Right renal pelvis (tissue), 4 donors: ENCODE results near the gene ERC2. TPM values are rescaled to one million over a fixed set of nuclear protein-coding genes. Genes with fewer than 3 reads are reported as not detected.

ENCODE experiments used
- DNase-seq, 4 donors: peaks; one replicate each; pipeline ENCODE4 v3.0.0-alpha.2; 2013; ENCODE audit warnings: low read depth in 4 of 4, low spot score in 3 of 4, missing footprints in 1 of 4
- polyA plus RNA-seq, 4 donors: library from polyadenylated mRNA; unstranded; fragments of 120-200 nt; gene quantifications; one replicate each; pipeline ENCODE4 v1.2.1, GENCODE V29; 2013; ENCODE audit not compliant: insufficient read length in 4 of 4

The ERC2 gene
- polyA plus RNA-seq, 4 donors = 2.3 to 3.4 (median 3.0) TPM

DNA sequence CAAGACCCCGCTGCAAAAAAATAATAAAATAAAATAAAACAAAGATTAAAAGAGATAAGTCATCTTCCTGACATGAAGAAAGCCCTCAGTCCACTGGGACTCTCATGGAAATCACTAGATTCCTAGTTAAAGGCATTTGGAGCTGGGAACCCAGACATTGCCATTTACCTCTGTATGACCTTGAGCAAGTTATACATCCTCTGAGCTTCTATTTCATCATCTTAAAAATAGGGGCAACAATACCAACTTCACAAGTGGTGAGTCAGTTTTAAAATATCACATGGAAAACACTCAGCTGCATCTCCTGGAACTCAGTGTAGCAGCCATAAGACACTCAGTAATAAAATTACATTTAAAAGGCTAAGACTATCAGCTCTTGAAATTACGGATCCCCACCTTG is 334.8 kb downstream of the ERC2 start:
- DNase-seq = no peak

DNA sequence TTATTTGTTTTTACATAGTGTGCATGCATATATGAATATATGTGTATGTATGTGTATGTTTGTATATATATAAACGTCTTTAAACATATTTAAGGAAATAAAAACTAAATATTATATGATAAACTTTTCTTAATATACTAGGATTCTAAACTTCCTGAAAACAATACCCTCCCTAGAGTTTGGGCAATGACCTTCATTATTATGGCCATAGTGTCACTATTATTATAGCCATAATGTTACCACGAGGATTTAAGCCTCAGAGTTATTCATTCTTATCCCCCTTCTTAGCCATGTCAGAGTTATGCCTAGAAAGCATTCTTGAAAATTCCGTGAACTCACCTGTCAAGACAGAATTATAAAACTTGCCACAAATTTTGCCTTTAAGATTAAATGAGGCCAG is 335.5 kb downstream of the ERC2 start:
- no peak for DNase-seq

- no peak for DNase-seq
These were observed 336.2 kb downstream of the ERC2 start for GRCh38 chr3:56131974-56132590.

DNA sequence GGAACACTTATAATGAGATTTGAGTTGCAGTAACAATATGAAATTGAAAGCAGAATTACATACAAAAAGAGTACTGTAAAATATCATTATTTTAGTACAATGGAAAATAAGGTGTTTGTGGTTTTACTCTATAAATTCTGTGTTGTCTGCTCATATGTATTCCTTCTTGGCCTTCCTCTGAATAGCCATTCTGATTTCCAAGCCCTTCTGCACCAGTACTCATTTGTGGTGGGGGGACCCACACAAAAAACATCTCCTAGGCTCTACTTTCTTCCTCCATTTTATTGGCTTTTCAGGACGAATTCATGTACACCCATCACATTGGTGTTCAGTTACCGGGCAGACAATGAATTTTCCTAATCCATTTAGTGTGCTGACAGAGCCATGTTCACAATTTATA is 338.2 kb downstream of the ERC2 start:
- no peak for DNase-seq

GRCh38 chr3:56126632-56127031 is 341.6 kb downstream of the ERC2 start:
- DNase-seq = no peak

DNA sequence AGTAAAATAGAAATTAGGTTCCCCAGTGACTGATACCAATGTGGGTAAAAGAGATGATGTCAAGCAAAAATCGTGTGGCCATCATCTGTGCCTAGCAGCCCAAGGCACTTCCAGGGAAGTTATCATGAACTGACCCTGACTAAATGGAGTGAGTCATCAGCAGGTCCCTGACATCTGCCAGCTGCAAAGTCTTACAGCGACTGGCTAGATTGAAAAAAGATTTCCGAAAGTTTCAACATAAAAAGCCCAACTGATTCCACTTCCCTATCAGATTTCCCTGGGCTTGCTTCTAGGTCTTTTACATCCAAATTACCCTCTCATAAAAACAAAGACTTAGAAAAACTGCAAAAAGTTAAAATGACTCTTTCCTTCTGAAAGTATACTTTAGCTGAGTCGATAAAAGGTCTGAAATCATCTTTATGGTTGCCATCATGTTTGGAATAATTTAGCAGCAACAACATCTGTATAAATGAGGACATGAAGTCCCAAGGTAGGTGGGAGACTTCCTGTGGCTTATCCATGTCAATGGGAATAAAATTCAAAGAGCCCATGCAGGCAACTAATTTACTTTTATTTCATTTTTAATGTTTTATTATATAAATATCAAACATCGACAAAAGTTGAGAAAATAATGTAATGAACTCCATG is 342.8 kb downstream of the ERC2 start:
- DNase-seq = peak in 3 of 4 donors; percentile 12 to 38 (median 22)

- no peak for DNase-seq
These were observed 343.7 kb downstream of the ERC2 start for GRCh38 chr3:56124546-56124945.

GRCh38 chr3:56123487-56123886 is 344.8 kb downstream of the ERC2 start:
- DNase-seq = no peak

GRCh38 chr3:56122911-56123310 is 345.4 kb downstream of the ERC2 start:
- no peak for DNase-seq

GRCh38 chr3:56121716-56122115 is 346.6 kb downstream of the ERC2 start:
- no peak for DNase-seq

- DNase-seq = no peak
These were observed 348.5 kb downstream of the ERC2 start for GRCh38 chr3:56119575-56120349.

GRCh38 chr3:56118968-56119367 is 349.3 kb downstream of the ERC2 start:
- DNase-seq = no peak

GRCh38 chr3:56115698-56116097 is 352.6 kb downstream of the ERC2 start:
- no peak for DNase-seq

GRCh38 chr3:56115199-56115598 is 353.1 kb downstream of the ERC2 start:
- DNase-seq = no peak

DNA sequence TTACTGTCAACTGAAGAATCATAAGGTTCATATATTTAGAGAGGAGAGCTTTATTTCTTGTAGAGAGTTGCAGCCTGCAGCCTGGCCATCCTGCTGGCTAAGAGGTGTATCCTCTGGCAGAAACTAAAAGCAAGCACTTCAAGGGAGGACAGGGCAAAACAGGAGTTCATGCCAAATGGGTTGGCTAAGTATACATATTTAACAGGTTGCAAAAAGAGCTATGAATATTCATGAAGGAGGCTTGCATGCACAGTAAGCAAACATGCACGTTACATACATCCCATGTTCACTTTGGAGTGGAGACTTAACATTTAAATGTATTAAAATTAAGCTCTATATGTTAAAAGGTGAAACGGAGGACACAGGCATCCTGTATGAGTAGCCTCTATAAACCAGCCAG is 354.4 kb downstream of the ERC2 start:
- no peak for DNase-seq

GRCh38 chr3:56113231-56113630 is 355.0 kb downstream of the ERC2 start:
- no peak for DNase-seq

GRCh38 chr3:56111606-56112304 is 356.5 kb downstream of the ERC2 start:
- no peak for DNase-seq

- no peak for DNase-seq
These were observed 357.4 kb downstream of the ERC2 start for GRCh38 chr3:56110886-56111285.

DNA sequence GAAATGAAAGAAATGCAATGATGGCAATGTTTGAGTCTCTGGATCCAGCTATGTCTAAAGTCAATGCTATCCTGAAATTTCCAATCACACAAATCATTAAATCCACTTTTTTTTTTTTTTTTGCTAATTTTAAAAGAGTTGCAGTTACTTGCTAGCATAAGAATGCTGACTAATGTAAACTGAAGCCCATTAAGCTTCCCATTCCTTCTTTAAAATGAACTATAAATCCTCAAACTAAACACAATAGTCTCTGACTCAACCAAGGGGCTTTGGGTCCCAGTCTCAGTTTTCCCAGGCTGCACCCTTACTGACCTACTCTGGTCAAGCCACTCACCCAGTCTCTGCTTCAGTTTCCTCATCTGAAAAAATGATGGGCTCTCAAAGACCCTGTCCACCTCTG is 361.1 kb downstream of the ERC2 start:
- no peak for DNase-seq

DNA sequence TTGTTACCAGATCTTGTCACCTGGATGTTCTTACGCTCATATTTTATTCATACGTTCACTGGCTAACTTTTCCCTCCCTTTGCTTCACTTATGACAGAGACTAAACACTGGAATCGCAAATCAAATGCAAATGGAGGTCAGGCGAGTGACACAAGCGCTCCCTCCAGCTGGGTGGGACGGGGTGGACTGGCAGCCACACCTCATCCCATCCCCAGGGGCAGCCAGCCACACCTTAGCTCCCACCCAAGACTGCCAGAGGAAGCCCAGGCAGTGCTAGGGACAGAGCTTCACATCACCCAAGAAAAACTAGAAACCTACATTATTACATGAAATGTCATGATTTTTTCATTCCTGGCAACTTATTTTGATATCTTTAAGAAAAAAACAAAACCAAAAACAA is 366.2 kb downstream of the ERC2 start:
- no peak for DNase-seq

- DNase-seq = no peak
These were observed 366.7 kb downstream of the ERC2 start for GRCh38 chr3:56101576-56101975.
